Measurements from ENCODE around the gene DSTN.

Gene DSTN

DNA sequence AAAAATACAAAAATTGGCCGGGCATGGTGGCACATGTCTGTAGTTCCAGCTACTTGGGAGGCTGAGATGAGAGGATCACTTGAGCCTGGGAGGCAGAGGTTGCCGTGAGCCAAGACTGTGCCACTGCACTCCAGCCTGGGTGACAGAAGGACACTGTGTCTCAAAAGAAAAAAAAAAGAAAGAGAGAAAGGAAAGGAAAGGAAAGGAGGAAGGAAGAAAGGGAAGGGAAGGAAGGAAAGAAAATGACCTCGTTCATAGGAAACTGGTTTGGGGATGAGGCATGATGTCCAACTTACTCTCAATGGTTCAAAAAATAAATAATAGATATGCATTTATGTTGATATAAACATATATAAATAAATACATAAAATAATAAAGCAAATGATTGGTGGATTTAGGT, 31.9 kb upstream of the DSTN start:
- no peak for TF ChIP-seq CTCF (conservative IDR thresholded peaks at IDR 0.05)
- TF ChIP-seq ZFX (IDR thresholded peaks at IDR 0.05), result no peak
- H3K27ac ChIP-seq, result no peak overlapping the region

- TF ChIP-seq ZFX (IDR thresholded peaks at IDR 0.05) (no peak), CTCF (conservative IDR thresholded peaks at IDR 0.05) (no peak)
- H3K27ac ChIP-seq, result no peak overlapping the region
Measured at GRCh38 chr20:17538517-17539170, 31.2 kb upstream of the DSTN start.

- TF ChIP-seq ZFX (IDR thresholded peaks at IDR 0.05), result no peak
- no peak for TF ChIP-seq CTCF (conservative IDR thresholded peaks at IDR 0.05)
- H3K27ac ChIP-seq, result no peak overlapping the region
Measured at GRCh38 chr20:17541596-17541995, 28.3 kb upstream of the DSTN start.

- TF ChIP-seq ZFX (IDR thresholded peaks at IDR 0.05) (no peak), CTCF (conservative IDR thresholded peaks at IDR 0.05) (no peak)
Measured at GRCh38 chr20:17541996-17542395, 27.9 kb upstream of the DSTN start.

DNA sequence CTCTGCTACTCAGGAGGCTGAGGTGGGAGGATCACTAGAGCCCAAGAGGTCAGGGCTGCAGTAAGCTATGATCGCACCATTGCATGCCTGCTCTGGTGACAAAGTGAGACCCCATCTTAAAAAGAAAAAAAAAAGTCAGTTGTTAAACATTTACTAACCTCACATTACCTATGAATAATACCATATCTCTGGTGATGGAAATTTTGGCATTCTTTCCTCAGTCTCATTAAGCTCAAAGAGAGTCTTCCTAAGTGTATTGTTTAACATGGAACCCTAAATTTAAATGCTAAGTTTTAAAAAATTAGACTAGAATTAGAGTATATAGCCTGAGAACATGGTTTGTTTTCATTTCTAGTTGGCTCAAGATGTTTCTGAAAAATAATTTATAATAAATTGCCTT, 27.4 kb upstream of the DSTN start:
- TF ChIP-seq ZFX (IDR thresholded peaks at IDR 0.05) (no peak), CTCF (conservative IDR thresholded peaks at IDR 0.05) (no peak)
- H3K27ac ChIP-seq, result no peak overlapping the region

More at GRCh38 chr20:17541996-17542395, 27.9 kb upstream of the DSTN start:
- H3K27ac ChIP-seq, result no peak overlapping the region

GRCh38 chr20:17542993-17543412, 26.9 kb upstream of the DSTN start:
- no peak overlapping the region for H3K27ac ChIP-seq
- TF ChIP-seq CTCF (conservative IDR thresholded peaks at IDR 0.05) (no peak), ZFX (IDR thresholded peaks at IDR 0.05) (no peak)

DNA sequence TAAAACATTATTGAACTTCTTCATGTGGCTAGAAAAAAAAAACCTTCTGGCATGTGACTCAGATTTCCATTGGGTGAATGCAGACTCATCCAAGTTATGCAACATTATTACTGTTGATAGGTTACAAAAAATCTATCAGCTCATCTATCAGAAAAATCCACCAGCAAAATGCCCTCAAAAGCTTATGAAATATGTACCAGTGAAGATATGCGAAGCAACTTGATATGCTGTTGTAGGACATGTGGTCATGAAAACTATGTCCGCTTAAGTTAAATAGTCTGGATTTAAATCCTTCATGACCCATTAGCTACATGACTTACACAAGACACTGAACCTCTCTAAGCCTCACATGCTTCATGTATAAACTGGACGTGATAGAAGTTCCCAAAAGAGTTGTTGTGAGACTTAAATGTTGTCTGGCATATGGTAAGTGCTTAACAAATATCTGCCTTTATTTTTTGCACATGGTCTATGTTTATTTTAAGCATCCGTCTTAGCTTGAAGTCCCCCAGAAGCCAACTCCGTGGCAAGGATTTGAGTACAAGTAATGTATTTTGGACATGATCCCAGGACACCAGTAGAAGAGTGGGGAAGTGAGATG, 26.2 kb upstream of the DSTN start:
- H3K27ac ChIP-seq, result no peak overlapping the region
- TF ChIP-seq CTCF (conservative IDR thresholded peaks at IDR 0.05) (no peak), ZFX (IDR thresholded peaks at IDR 0.05) (no peak)
